ENCODE results near the gene DUSP5. TPM values are rescaled to one million over a fixed set of nuclear protein-coding genes. Genes with fewer than 3 reads are reported as not detected.

Gene DUSP5, protein sequence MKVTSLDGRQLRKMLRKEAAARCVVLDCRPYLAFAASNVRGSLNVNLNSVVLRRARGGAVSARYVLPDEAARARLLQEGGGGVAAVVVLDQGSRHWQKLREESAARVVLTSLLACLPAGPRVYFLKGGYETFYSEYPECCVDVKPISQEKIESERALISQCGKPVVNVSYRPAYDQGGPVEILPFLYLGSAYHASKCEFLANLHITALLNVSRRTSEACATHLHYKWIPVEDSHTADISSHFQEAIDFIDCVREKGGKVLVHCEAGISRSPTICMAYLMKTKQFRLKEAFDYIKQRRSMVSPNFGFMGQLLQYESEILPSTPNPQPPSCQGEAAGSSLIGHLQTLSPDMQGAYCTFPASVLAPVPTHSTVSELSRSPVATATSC
- 10 to 100 TPM; 60.9 to 70.7 TPM for total RNA-seq

DNA sequence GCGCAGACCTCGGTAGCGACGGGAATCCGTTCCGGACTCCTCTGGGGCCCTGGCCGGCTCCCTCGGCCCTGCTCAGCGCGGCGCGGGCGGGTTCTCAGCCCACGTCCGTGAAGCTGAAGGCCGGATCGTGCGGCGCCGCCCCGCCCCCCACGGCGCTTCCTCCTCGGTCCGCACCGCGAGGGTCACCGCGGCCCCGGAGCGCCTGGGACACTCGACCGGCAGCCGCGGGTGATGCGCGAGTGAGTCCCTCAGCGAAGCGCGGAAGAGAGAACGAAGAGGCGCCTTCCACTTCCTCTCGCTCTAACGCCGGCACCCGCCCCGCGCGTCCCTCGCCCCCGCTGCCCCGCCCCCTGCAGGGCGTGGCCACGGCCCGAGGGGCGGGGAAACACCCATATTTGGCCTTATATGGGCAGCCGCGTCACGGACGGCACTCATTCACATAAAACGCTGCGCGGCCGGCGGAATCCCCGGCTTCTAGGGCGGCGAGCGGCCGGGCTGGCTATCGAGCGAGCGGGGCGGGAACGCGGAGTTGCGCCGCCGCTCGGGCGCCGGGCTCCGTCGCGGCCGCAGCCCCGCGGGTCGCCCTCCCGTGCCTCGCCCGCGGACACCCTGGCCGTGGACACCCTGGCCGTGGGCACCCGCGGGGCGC, at the start of gene DUSP5:
TSS of gene DUSP5 (plus strand) at position 470 of the 649 bp plus-strand sequence. CDS start 215 bp downstream, outside the sequence.
- intact Hi-C loops (cut with DNase I, micrococcal nuclease), result loop anchor here (1.0 to 5.0 kb wide), 16 partner anchors 39 to 575 kb away; partner anchors contain the start of genes BBIP1 (in 1 of the 2), SHOC2 (in 1 of the 2), SMC3 (in 1 of the 2) and XPNPEP1 (in 1 of the 2)
- Mint-ChIP-seq H3K27me3 (no peaks in the 10 kb centered on the region), H3K4me1 (peaks cover 46% of the 10 kb centered on the region), H3K36me3 (ENCODE audit: low read depth) (peaks cover 50% of the 10 kb centered on the region), H3K4me3 (peak within 1 kb of the TSS; percentile 95), H3K27ac (peak within 1 kb of the TSS; percentile 92), H3K9me3 (ENCODE audit: low read depth) (no peaks in the 10 kb centered on the region)
- POLR2A ChIA-PET, result interaction anchor here (1.2 to 4.3 kb wide), 5 partner anchors 15 to 143 kb away, joined by 3 to 23 read pairs (median 6); no protein-coding TSS in a partner anchor
- CTCF ChIA-PET, result interaction anchor here (1.1 to 1.8 kb wide), 5 partner anchors 14 to 192 kb away, joined by 3 to 10 read pairs (median 4); no protein-coding TSS in a partner anchor
- ATAC-seq (peak; percentile 68), DNase-seq (peak; percentile 97)

DNA sequence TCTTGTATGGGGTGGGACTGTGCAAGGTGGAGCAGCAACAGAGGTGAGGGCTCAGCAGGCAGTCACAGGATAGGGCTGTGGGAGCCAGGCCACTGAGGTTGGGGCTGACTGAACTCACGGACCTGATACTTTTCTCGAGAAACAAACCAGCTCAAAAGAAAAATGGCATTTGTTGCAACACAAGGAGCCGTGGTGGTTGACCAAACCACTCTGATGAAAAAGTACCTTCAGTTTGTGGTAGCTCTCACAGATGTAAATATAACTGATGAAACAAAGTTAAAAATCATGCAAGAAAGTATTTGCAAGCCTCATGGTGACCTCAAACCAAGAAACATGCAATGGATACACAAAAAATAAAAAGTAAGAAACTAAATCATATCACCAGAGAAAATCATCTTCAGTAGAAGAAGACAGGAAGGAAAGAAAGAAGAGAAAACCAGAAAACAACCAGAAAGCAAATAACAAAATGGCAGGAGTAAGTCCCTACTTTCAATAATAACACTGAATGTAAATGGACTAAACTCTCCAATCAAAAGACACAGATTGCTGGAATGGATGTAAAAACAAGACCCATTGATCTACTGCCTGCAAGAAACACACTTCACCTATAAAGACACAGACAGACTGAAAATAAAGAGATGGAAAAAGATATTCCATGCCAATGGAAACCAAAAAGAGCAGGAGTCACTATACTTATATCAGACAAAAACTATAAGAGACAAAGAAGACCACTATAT, 48.9 kb upstream of the DUSP5 start:
- intact Hi-C loops (cut with DNase I, micrococcal nuclease), result no loop called here
- Mint-ChIP-seq H3K4me1 (no peaks in the 10 kb centered on the region), H3K27me3 (peaks cover 5% of the 10 kb centered on the region), H3K36me3 (ENCODE audit: low read depth) (no peaks in the 10 kb centered on the region), H3K4me3 (no peak overlapping the region), H3K27ac (no peak overlapping the region), H3K9me3 (ENCODE audit: low read depth) (no peaks in the 10 kb centered on the region)
- POLR2A ChIA-PET, result no interaction called here
- CTCF ChIA-PET, result interaction anchor here (0.7 to 1.0 kb wide), 2 partner anchors 17 to 69 kb away, joined by 3 read pairs; no protein-coding TSS in a partner anchor
- no peak for ATAC-seq
- DNase-seq, result no peak

DNA sequence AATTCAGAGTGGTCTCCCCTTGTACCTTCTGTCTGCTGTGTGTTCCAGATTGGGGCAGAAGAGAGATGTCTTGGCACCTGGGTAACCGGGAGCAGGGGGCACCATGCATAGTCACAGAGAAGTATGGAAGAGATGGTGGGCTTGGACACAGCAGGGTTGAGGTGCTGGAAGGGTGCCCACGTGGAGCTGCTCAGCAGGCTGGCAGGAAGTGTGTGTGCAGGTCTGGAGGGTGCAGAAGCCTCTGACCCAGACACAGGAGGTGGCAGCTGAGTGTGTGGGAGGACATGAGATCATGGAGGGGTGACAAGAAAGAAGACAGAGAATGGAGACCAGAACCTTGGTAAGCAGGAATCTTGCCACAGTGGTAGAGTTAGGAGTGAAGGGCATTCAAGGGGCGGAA, 42.3 kb upstream of the DUSP5 start:
- intact Hi-C loops (cut with DNase I, micrococcal nuclease), result no loop called here
- Mint-ChIP-seq H3K4me1 (peaks cover 27% of the 10 kb centered on the region), H3K4me3 (no peak overlapping the region), H3K27ac (peak overlapping the region; percentile 8), H3K27me3 (peaks cover 1% of the 10 kb centered on the region), H3K36me3 (ENCODE audit: low read depth) (no peaks in the 10 kb centered on the region), H3K9me3 (ENCODE audit: low read depth) (no peaks in the 10 kb centered on the region)
- CTCF ChIA-PET, result interaction anchor here (0.7 to 1.2 kb wide), 4 partner anchors 40 to 148 kb away, joined by 3 to 5 read pairs (median 3); no protein-coding TSS in a partner anchor
- DNase-seq (peak; percentile 61), ATAC-seq (peak; percentile 79)
- POLR2A ChIA-PET, result no interaction called here

DNA sequence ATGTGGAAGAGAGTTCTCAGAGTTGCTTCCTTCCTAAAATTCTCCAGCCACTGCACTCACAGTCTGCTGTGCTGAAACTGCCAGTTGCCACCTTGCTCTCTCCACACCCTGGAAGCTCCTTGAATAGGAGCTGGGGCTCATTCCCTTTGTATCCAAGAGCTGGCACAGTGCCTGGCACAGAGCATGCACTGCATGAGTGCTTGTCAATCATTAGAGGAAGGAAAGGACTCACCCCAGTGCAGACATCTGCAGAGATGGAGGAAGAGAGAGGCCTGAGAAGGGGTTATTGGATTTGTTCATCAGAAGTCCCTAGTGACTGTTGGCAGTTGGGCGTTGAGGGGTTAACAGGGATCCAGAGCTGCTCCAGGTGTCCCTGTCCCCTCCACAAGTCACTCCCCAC, 41.7 kb upstream of the DUSP5 start:
- ChIA-PET POLR2A (no interaction called here), CTCF (interaction anchor here (1.0 to 1.2 kb wide), 4 partner anchors 41 to 149 kb away, joined by 3 to 7 read pairs (median 4); no protein-coding TSS in a partner anchor)
- no peaks in the 10 kb centered on the region for H3K27me3 Mint-ChIP-seq
- no peak overlapping the region for H3K4me3 Mint-ChIP-seq
- DNase-seq (no peak), ATAC-seq (no peak)
- intact Hi-C loops (cut with DNase I, micrococcal nuclease), result no loop called here
- peak overlapping the region; percentile 8 for H3K27ac Mint-ChIP-seq
- H3K4me1 Mint-ChIP-seq, result peaks cover 33% of the 10 kb centered on the region
- no peaks in the 10 kb centered on the region for H3K36me3 Mint-ChIP-seq (ENCODE audit: low read depth)
- H3K9me3 Mint-ChIP-seq (ENCODE audit: low read depth), result no peaks in the 10 kb centered on the region

DNA sequence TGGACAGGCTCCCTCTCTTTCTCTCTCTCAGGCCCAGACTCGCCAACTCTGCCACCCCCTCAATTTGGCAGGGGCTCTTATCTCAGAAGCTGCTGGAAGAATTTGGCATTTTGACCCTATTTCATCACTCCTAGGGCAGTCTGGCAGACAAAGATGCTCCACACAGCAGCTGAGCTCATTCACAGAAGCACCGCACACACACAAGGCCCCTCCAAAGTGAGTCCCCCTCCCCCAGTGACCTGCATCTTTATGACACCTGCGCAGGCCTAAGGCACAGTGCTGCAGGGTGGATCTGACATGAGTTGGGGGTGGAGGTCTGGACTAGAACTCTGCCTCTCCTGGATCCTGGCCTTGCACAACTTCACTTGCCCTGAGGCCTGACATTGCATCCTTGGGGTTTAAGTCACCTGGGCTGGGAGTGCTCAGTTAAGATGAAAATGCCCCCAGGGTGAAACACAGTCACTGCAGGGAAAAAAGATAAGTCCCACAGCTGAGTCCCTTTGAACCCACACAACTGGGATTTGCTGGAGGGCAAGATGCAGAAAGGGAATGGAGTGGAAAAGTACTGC, 41.1 kb upstream of the DUSP5 start:
- Mint-ChIP-seq H3K4me1 (peaks cover 36% of the 10 kb centered on the region), H3K9me3 (ENCODE audit: low read depth) (no peaks in the 10 kb centered on the region), H3K36me3 (ENCODE audit: low read depth) (no peaks in the 10 kb centered on the region), H3K27me3 (no peaks in the 10 kb centered on the region), H3K27ac (no peak overlapping the region), H3K4me3 (no peak overlapping the region)
- intact Hi-C loops (cut with DNase I, micrococcal nuclease), result no loop called here
- ATAC-seq, result no peak
- no peak for DNase-seq
- CTCF ChIA-PET, result interaction anchor here (1.1 kb wide), 1 partner anchor 102 kb away, joined by 7 read pairs; no protein-coding TSS in a partner anchor
- POLR2A ChIA-PET, result no interaction called here

DNA sequence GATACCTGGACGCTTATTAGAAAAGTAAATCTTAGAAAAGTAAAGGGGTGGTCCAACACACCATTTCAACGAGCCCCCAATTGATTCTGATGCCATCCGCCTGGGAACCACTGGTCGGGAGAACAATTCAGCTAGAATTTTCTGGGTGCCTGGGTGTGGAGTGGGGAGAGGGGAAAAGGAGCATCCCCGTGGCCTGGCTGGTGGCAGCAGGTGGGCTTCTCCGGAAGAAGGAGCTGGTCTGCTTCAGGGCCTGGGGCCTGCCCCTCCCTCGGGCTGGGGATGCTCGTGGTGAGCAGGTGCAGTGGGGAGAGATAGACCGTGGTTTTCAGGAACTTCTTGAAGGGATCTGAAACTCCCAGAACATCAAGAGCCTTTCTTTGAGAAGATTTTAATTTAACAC, 39.9 kb upstream of the DUSP5 start:
- no peak for DNase-seq
- ChIA-PET POLR2A (no interaction called here), CTCF (interaction anchor here (0.9 to 1.0 kb wide), 2 partner anchors 15 to 87 kb away, joined by 3 read pairs; no protein-coding TSS in a partner anchor)
- Mint-ChIP-seq H3K9me3 (ENCODE audit: low read depth) (no peaks in the 10 kb centered on the region), H3K27me3 (no peaks in the 10 kb centered on the region), H3K36me3 (ENCODE audit: low read depth) (no peaks in the 10 kb centered on the region), H3K27ac (no peak overlapping the region), H3K4me3 (no peak overlapping the region), H3K4me1 (peaks cover 37% of the 10 kb centered on the region)
- intact Hi-C loops (cut with DNase I, micrococcal nuclease), result no loop called here
- ATAC-seq, result no peak

DNA sequence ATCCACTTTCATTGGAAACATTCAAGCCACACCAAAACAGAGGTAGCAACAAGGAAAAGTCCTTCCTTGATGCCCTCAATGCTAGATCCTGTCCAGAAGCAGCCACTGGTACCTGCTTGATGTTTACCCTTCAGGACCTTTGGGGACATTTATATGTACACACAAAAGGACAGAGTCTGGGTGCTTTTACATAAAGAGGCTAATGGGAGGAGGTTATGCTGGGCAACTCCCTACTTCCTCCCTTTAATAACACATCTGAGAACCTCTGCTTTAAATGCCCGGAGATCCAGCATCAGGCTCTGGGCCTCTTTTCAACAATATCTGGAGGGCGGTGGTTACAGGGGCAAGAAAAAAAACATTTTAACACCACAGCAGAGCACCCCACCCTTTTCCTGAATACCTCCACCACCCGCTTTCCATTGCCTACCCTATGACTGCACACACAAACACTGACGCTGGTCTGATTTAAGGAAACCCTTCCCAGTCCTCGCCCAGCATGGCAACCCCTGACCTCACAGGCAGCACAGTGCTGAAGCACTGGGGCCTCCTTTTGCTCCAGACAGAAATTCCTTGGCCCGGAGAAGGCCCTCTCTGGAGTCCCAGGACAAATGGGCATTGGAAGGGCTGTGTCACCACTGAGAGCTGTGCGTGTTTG, 39.3 kb upstream of the DUSP5 start:
- intact Hi-C loops (cut with DNase I, micrococcal nuclease), result no loop called here
- CTCF ChIA-PET, result interaction anchor here (0.6 to 1.0 kb wide), 2 partner anchors 19 to 86 kb away, joined by 3 read pairs; no protein-coding TSS in a partner anchor
- DNase-seq, result no peak
- H3K27me3 Mint-ChIP-seq, result no peaks in the 10 kb centered on the region
- no peak overlapping the region for H3K4me3 Mint-ChIP-seq
- POLR2A ChIA-PET, result no interaction called here
- no peak overlapping the region for H3K27ac Mint-ChIP-seq
- no peaks in the 10 kb centered on the region for H3K9me3 Mint-ChIP-seq (ENCODE audit: low read depth)
- no peaks in the 10 kb centered on the region for H3K36me3 Mint-ChIP-seq (ENCODE audit: low read depth)
- H3K4me1 Mint-ChIP-seq, result peaks cover 37% of the 10 kb centered on the region
- no peak for ATAC-seq

DNA sequence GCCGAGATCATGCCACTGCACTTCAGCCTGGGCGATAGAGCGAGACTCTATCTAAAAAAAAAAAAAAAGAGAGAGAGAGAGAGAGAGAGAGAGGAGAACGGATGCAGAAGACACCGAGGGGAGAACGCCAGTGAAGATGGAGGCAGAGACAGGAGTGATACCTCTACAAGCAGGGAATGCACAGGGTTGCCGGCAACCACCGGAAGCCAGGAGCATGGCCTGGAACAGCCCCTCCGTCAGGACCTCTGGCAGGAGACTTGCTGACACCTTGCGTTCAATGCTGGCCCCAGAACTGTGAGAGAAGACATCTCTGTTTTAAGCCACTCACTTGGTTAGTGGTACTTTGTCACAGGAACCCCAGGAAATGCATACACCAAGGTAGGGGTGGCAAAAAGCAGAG, 38.1 kb upstream of the DUSP5 start:
- ATAC-seq (no peak), DNase-seq (no peak)
- Mint-ChIP-seq H3K27me3 (no peaks in the 10 kb centered on the region), H3K27ac (no peak overlapping the region), H3K9me3 (ENCODE audit: low read depth) (no peaks in the 10 kb centered on the region), H3K36me3 (ENCODE audit: low read depth) (no peaks in the 10 kb centered on the region), H3K4me3 (no peak overlapping the region), H3K4me1 (peaks cover 37% of the 10 kb centered on the region)
- intact Hi-C loops (cut with DNase I, micrococcal nuclease), result no loop called here
- ChIA-PET POLR2A (no interaction called here), CTCF (interaction anchor here (1.1 kb wide), 1 partner anchor 10 kb away, joined by 3 read pairs; no protein-coding TSS in a partner anchor)

DNA sequence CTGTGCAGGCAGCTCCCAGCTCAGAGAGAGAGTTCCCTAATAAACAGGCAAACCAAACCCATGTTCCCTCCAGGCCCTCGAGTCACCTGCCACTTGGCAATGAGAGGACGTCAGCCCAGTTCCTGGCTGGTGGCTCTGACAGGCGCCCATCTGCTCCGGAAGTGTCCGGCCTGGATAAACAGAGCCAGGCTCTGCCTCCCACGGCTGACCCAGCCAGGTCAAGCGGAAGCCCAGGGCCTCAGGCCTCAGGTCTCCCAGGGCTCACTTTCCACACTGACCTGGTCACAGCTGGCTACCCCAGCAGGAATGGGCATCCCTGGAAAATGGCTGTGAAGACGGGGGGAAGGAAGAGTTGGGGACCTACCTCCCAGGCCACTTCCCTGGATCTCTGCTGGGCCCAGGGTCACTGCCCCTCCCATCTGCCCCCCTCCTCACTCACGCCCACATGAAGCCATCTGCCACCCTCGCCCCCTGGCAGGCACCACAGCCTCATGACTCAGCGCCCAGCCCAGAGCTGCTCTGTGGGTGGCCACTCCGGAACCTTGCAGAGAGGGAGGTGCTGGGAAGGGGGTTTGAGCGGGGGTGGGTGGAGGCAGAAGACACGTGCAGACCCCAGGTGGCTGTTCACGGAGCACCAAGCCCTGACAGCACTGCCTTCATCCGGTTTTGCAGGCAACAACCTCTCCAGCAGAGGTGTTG, 37.4 kb upstream of the DUSP5 start:
- DNase-seq (peak; percentile 63), ATAC-seq (peak; percentile 65)
- no peaks in the 10 kb centered on the region for H3K9me3 Mint-ChIP-seq (ENCODE audit: low read depth)
- CTCF ChIA-PET, result interaction anchor here (1.1 kb wide), 1 partner anchor 10 kb away, joined by 3 read pairs; no protein-coding TSS in a partner anchor
- H3K4me1 Mint-ChIP-seq, result peaks cover 36% of the 10 kb centered on the region
- intact Hi-C loops (cut with DNase I, micrococcal nuclease), result no loop called here
- POLR2A ChIA-PET, result no interaction called here
- no peak overlapping the region for H3K4me3 Mint-ChIP-seq
- H3K27ac Mint-ChIP-seq, result no peak overlapping the region
- no peaks in the 10 kb centered on the region for H3K27me3 Mint-ChIP-seq
- H3K36me3 Mint-ChIP-seq (ENCODE audit: low read depth), result no peaks in the 10 kb centered on the region

DNA sequence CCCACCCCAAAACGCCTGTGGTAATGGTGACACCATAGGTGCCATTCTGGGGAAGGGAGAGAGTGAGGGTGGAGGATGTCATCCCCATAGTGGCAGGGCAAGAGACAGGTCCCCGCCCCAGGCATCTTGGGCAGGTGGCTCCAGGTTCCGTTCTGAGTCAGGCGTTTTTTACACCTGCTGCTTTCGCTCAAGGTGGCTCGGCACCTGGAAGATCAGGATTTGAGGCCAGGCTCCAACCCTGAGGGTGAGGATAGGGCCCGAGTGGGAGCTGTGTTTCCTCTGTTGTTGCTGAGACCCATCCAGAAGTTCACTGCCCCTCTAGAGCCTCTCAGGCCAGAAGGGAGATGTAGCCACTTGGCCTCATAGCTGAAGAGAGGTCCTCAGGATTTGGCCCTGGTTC, 36.6 kb upstream of the DUSP5 start:
- no peaks in the 10 kb centered on the region for H3K36me3 Mint-ChIP-seq (ENCODE audit: low read depth)
- peaks cover 28% of the 10 kb centered on the region for H3K4me1 Mint-ChIP-seq
- H3K27ac Mint-ChIP-seq, result no peak overlapping the region
- ChIA-PET CTCF (interaction anchor here (0.6 to 1.2 kb wide), 2 partner anchors 10 to 20 kb away, joined by 3 read pairs; no protein-coding TSS in a partner anchor), POLR2A (no interaction called here)
- intact Hi-C loops (cut with DNase I, micrococcal nuclease), result no loop called here
- H3K27me3 Mint-ChIP-seq, result no peaks in the 10 kb centered on the region
- no peak for DNase-seq
- no peak overlapping the region for H3K4me3 Mint-ChIP-seq
- no peaks in the 10 kb centered on the region for H3K9me3 Mint-ChIP-seq (ENCODE audit: low read depth)
- ATAC-seq, result no peak

All from activated CD4-positive, alpha-beta T cell treated with anti-CD3 and anti-CD28 coated beads for 36 hours (primary cell).